Stimulated activated CD8-positive, alpha-beta memory T cell treated with anti-CD3 and anti-CD28 coated beads, Interleukin-15, amount 100 ng/mL, for 1 hour (primary cell): Measurements from ENCODE around the gene CMTM6.
A peak's percentile ranks its signal among the peaks of the same experiment; 100 is the strongest.
"Not testable (repeated sequence)": the region's sequence is repeated elsewhere in the genome, so short reads cannot be mapped to it uniquely, and the experiment has no call there.

Experiments
- DNase-seq: peaks from one replicate; pipeline ENCODE4 v3.0.0-alpha.2; 2020; ENCODE audit warnings: low read depth

CMTM6 gene

DNA sequence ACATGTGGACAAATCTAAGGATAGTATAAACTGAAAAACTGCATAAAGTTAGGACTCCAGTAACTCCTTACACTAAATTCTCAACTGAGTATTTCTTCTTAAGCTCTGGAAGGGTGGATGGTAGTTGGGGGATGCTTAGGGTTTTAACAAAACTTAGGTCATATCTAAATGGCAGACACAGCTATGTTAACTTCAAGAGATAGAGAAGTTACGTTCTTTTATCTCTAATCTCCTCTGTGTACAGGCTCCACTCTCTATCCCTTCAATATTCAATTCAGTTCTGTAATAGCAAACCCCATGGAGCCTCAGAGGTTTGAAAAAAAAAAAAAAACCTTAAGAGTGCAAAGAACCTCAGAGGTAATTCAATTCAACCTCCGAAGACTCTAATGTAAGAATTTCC lies 3.1 kb downstream of the CMTM6 start:
- no peak for DNase-seq

DNA sequence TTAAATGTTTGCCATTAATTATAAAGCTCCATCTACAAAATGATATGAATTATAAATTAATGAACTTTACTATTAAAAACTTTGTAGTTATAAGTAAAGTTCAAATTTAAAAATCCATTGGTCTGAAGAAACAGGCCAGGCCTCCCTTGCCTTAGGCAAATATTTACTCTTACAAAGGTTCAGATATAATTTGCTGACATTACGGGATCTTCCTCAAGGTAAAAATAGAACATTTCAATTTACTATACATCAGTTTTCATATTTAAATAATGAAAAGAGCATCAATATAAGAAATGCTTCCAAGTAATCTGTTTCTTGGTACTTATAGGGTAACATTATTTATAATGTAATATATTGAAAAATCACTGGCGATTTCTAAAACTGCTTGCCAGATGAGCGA lies 3.7 kb downstream of the CMTM6 start:
- DNase-seq: no peak

DNA sequence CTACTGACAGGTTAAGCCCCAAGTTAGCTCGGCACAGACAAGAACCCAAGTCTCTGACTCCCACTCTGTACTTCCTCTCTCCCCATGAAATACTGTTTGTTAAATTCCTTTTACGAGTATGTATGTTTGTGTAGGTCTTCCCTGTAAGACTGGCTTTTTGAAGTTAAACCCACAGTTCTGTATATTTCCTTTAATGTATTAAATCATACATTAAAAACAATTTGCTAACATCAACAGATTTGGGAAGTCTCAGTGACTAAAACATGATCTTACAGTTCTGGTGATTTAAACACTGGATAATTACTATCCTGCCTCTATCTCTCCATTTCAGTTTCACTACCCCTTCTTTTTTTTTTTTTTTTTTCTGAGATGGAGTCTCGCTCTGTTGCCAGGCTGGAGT lies 4.4 kb downstream of the CMTM6 start:
- DNase-seq: no peak

DNA sequence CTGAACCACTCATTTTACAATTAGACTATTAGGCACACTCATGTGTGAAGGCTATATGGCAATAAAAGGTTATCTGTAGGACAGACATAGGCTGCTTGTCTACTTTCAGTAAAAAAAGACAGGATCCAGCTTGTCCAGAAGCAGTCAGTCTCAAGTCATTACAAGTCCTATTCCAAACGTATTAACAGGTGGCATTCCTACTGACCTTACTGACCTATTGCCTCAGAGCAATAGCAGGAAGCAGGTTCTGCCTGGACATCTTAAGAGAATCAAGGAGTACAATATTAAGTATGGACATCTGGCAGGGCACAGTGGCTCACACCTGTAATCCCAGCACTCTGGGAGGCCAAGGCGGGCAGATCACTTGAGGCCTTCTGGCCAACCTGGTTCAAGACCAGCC lies 7.0 kb downstream of the CMTM6 start:
- no peak for DNase-seq

DNA sequence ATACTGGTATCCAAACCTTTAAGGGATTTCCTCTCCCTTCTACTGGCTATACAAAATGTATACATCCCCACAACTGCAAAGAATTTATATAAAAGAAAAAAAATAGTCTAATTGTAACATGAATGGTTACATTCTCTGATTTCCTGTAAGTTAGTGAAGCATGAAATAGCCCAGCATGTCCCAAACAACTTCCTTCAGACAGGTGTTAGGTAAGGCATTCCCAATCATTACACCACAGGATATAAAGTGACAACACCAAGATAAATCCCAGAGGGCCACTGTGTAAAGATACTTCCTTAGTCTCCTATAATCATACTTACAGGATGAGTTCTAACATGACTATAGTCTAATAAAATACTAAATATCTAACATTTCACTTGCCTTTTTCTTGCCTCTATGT lies 7.6 kb downstream of the CMTM6 start:
- DNase-seq: no peak

DNA sequence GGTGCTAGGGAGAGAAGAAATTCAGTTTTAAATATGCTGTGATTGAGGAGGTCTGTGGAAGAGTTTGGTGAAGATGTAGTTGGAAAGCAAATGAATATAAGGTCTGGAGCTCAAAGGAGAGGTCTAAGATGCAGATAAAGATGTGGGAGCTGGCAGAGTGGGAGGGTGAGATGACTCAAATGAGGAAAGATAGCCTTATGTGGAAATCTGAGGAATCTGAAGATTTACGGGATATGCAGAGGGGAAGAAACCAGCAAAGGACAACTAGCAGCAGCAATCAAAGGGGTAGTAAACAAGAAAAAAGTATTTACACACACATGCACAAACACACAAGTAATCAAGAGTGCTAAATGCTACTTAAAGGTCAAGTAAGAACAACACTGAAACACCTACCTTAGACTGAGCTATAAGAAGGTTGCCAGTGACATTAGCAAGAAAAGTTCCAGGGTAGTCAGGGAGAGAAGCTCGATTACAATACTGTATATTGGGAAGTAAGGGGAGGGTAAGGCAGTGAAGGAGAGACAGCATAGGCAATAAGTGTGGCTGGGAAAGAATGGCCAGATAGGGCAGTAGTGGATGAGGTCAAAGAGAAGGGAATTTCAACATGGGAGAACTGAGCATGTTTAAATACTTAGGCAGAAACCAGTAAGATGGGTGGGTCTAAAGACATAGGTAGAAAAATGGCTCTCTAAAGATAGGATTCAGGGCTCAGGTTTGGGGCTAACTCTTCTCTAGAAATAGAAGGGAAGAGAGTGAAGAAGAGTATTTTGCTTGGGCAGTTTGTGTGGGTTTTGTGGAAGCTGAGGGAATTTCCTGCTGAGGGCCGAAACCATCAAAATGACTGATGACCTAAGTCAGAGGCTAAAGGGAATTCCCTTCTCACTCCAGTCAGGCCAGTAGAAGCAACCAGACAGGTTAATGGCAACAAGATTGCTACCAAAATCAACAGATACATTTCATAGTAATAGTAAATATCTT lies 8.9 kb downstream of the CMTM6 start:
- no peak for DNase-seq

DNA sequence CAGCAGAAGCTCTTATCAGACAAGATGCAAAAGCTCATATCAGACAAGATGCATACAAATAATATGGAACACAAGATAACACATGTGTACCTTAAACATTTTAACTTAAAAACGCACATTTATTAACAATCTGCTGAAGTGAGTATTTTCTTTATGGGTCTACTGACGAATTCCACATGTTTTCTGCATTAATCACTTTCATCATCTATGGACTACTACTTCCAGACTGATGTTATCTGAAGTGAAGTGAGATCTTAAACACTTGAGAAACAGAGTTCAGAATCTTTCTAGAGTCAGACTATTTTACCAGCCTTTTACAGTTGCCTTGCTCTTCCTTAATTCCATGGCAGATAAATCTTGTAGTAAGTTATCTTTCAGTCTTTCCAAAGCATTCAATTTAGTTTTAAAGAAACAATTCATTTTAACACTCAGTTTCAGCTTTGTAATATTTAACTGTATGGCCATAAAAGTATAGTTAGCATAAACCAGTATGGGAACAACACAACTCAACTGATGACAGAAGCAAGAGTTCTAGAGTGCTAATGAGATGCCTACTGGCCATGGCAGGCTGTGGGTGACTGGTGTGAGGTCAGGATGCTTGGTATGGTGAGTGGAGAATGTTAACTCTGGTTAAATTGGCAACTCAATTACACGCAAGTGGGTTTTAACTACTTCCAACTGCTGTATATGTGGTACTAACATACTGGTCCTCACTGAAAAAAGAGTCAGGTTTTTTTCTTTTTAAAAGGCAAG lies 9.8 kb downstream of the CMTM6 start:
- DNase-seq: no peak

DNA sequence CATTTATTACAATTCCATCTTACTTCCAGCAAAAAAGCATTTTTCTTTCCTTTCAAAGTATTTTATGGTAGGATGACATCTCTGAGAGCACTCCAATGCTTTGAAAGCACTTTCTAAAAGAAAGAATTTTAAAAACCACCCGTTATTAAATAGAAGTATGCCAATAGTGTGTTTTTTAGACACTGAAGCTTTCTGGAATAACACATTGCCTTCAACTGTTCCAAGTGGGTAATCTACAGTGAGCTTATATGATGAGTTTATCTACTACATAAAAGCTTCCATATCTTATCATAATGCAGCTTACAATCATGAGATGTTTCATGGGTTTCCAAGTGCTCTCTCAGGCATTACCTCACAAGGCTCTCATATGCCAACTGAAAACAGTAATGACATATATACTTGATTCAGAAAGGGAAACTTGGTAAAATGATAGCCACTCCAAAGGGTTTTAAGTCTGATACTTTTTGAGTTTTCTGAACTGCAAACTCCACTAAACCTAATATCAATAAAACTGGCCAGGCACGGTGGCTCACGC lies 14.1 kb downstream of the CMTM6 start:
- no peak for DNase-seq

DNA sequence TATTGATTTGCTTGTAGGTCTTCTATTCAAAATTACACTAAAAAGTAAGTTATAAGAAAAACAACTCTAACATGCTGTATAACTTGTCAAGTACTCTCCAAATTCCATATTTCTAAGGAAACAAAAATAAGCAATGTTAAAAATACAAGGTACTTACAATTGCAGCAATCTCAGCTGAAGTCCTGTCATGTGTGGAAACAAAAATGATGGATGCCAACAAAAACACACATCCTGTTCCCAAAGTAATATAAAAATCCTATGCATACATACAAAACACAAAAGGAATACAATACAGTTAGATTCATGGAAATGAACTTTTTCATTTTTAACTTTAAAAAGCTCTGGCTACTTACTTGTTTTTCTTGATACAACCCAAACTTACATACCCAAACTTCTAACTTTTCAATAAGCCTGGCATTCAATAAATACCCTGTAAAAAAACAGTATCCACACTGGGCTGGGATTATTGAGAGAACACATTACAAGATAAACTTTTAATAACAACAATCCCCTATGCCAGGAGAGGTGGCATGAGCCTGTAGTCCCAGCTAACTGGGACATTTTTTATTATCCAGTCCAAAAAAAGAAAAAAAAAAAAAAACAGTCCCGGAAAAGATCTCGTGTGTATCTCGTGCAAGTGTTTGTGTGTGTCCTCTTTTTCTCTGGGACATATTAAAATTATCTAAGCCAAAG lies 14.7 kb downstream of the CMTM6 start:
- no peak for DNase-seq

DNA sequence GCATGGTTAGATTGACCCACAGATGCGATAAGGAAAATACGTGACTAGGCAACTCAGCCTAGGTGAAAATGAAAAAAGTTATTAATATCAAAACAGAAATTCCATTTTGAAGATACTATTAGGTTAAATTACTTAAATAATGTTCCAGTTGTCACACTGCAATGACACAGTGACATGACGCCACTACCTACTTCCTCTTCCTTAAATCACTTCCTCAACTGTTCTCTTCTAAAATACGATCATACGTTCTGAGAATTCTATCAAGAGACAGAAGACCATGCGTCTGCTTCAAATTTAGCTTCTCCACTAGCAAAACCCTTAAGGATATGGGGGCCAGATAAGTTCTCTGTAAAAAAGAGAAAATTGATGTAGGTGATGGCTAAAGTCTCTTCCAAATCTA lies 18.2 kb downstream of the CMTM6 start:
- DNase-seq: no peak

DNA sequence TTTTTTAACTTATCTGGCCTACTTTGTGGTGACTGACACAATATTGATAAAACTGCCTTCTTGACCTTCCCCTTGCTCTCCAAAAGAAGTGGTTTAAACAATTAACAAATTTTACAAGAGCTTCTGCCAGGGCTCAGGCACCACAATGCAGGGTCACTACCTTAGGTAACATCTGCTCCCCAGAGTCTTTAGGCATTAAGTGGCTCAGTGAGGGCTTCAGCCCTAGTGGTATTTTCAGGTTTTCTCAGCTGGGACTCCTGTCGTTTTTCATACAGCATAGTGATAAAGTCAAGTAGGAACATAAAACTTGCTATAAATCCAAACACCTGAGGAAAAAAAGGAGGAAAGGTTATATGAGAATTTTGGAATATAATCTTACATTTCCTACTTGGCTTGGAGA lies 18.9 kb downstream of the CMTM6 start:
- no peak for DNase-seq

DNA sequence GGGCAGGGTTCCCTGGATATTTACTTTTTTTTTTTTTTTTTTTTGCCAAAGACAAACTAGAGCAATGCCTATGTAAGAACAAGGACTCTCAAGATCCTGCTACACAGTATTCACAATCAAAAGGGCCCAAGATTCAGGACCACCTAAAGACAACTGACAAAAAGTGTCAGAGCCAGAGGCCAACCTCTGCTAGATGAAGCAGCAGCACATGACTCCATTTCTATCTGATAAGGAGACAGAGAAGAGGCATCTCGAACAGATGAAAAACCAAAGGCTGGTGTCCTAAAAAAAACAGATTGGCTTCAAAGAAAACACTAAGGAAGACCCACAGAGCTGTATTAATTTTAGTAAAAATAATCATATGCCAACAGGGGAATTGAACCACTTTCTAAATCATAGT lies 20.0 kb downstream of the CMTM6 start:
- DNase-seq: no peak

DNA sequence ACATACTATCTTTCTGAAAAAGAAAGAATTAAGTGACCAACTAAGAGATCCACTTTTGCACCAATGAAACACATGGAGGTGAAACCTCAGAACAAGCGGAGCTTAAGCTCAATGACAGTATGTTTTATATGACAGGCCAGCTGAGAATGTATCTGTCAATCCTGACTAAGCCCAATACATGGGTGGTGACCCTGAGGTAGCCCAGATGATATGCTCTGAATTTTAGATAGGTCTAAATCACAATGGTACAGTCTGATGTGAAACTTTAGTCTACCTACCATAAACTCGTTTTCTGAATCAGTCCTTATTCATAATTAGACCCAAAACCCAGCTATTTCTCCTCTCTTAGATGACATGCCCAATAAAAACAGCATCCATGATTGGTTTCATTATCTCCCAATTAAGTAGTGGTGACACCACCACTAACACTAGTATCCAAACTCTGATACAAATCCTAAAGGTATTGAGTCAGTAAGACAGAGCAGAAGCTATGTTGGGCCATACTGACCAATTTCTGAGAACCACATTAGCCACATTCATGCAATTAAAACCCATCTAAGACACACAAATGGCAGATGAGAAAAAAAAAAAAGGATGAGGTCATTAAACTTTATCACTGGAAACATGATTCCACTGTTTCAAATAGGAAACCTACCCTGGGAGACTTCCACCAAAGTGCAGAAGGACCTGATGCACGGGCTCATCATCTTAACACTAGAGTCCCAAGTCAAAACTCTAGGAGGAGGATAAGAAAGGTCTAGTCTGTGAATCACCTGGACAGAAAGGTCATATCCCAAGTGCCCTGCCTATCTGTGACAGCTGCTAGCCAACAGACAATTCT lies 20.6 kb downstream of the CMTM6 start:
- no peak for DNase-seq

DNA sequence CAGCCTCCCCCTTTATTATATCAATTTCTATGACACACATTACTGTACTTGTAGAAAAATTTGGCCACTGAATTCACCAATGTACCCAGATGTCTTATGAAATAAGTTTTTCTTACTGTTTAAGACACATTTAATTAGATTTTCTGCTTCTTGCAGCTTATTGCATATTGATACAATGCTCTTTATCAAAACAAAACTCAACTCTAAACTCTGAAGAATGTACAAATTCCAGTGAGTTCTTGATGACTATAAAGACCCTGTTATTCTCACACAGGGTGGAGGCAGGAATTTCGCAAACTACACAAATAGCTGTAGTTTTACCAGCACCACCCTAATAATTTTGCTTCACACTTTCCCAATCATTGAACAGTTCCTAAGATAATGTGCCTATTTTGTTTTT lies 22.0 kb downstream of the CMTM6 start:
- DNase-seq: no peak

DNA sequence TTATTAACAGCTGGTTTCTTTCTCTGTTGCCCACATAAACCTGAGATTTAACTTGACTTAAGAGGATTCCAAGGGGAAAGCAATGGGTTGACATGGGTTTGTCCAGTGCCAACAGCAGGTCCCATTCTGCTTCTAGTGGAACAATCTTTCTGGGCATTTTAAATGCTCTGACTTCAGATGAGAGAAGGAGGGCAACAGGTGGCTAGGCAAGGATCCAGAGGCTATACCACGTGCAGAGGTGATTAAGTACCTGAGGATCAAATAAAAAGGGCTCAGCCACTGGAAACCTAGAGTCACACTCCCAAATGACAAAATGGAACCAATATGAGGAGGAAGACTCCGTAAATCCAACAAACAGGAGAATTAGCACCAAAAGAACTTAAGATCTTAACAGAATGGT lies 28.5 kb downstream of the CMTM6 start:
- DNase-seq: no peak

DNA sequence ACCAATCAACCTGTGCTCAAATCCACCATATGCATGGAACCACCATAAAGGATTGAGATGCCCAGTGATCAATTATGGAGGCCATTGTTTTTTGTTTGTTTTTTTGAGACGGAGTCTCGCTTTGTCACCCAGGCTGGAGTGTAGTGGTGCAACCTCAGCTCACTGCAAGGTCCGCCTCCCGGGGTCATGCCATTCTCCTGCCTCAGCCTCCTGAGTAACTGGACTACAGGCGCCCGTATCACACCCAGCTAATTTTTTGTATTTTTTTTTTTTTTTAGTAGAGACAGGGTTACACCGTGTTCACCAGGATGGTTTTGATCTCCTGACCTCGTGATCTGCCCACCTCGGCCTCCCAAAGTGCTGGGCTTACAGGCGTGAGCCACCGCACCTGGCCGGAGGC lies 30.5 kb downstream of the CMTM6 start:
- not testable (repeated sequence) for DNase-seq

DNA sequence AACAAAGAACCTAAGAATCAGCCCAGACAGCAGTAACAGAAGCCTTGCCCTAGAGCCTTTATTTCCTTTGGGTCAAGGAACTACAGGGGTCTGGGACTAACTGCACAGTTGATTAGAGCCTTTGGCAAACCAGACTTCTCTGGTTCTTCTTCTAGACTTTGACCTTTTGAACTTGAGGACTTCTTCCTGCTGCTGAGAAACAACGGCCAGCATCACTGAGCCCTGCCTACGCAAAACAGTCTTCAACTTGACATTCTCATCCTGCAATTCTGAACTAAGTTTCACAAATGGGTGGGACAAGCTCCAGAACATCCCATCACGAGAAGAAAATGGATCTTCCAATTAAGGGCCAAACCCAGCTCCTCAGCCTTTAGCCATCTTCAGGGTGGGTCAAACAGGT lies 31.4 kb downstream of the CMTM6 start:
- DNase-seq: no peak

DNA sequence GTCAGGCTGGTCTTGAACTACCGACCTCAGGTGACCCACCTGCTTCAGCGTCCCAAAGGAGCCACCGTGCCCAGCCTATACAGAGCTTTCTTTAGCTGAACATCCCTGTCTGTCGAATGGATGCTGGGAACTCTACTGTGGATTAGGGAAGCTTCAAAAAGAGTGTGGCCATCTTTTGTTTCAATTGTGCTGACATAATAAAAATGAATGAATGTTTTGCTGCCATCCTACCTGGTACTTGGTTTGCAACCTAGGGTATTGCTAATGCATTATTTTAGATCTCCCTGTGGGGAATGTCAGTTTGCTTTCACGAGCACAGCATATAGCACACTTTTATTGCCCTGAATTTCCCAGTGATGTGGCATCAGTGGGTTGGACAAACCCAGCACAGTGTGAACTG lies 32.3 kb downstream of the CMTM6 start:
- DNase-seq: no peak

DNA sequence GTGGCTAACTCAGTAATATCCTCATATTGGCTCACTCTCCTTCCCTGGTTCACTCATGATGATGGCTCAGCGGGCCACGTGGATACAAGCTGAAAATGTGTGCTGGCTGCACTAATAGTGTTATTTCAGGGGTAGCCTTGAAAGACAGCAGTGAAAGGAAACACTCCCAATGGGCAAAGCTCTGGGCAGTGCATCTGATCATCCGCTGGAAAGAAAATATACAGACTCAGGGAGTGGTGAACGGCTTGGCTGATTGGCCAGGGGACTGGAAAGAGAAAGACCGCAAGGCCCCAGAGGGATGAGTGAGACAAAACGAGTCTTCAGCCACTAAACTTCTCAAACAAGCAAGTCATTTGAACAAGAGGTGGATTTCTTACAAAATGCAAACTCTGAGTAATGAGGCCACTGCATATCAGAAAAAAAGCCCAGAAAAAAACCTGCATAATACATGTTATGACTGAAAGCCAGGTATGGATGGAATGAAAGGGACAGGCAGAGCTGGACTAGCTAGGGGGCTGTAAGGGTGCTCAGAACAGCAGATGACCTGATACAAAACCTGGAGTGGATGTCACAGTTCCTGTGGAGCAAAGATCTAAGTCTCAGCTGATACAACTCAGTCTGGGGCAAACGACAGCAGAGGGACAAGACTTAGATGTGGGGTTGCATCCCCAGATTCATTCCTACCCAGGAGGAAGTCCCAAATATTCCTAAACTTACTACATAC lies 33.3 kb downstream of the CMTM6 start:
- DNase-seq: no peak

DNA sequence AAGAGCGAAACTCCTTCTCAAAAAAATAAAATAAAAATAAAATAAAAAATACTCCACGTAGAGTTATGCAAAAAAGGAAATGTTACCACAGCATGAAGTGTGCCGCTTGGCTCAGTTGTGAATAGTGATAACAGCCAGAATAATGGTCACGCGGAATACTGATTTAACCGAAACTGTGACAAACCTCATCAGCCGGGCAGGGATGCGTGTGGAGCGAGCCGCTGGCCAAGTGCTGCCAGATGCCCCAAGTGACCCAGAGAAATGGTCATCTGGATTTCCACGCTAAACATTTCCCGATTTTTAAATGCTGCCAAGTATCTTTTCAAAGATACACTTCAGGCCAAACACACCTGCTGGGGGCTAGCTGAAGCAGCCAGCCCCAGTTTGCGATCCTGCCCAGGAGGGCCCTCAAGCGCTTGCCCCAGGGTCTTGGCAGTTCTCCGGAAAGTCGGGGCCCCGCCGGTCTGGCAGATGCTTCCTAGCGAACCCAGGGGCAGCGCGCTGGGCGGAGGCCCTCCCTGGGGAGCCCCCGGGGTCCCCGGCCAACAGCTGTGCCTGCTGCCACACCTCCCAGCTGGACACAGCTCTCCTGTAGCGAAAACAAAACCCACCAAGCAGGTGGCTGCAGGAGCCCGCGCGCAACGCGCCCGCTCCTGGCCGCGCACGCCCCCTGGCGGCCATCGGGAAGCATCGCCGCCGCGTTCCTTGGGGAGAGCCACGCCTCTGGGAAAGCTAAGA lies 35.1 kb downstream of the CMTM6 start:
- DNase-seq: peak; percentile 40
